Activated naive CD4-positive, alpha-beta T cell treated with anti-CD3 and anti-CD28 coated beads for 36 hours (primary cell): ENCODE measurements around the gene MAML3. TPM values are rescaled to one million over a fixed set of nuclear protein-coding genes. Genes with fewer than 3 reads are reported as not detected.

Experiments used
- CTCF ChIA-PET: fragments of 350-600 bp; sonication (Branson Sonifier 250); formaldehyde crosslinking; loops from one replicate; lab custom pipeline; 2021; ENCODE audit warnings: antibody characterized with exemption; lab: Charles Lee
- DNase-seq: peaks from one replicate; pipeline ENCODE4 v3.0.0-alpha.2; 2020
- H3K27ac Mint-ChIP-seq: one replicate; pipeline ENCODE4 v1.8.0; 2021; ENCODE audit warnings: mild to moderate bottlenecking, mixed read lengths
- H3K27me3 Mint-ChIP-seq: one replicate; pipeline ENCODE4 v1.8.0; 2021; ENCODE audit warnings: low read depth, mixed read lengths
- H3K36me3 Mint-ChIP-seq: one replicate; pipeline ENCODE4 v1.8.0; 2021; ENCODE audit warnings: low read depth, mixed read lengths
- H3K4me1 Mint-ChIP-seq: one replicate; pipeline ENCODE4 v1.8.0; 2021; ENCODE audit warnings: low read depth, mixed read lengths
- H3K4me3 Mint-ChIP-seq: one replicate; pipeline ENCODE4 v1.8.0; 2021; ENCODE audit warnings: mild to moderate bottlenecking, moderate library complexity, mixed read lengths
- H3K9me3 Mint-ChIP-seq: one replicate; pipeline ENCODE4 v1.8.0; 2021; ENCODE audit warnings: mixed read lengths
- intact Hi-C: fragments of 100-400 bp; cut with micrococcal nuclease; formaldehyde crosslinking; loops from one replicate; pipeline ENCODE4 v1.15.1; 2023
- total RNA-seq, 2 experiments: library from RNA; stranded (reverse); gene quantifications; one replicate each; pipeline ENCODE4 v1.2.3, GENCODE V29; 2021

The MAML3 gene
- total RNA-seq, 2 experiments from 2014 or later: 0.52 to 0.76 TPM

- H3K4me1 Mint-ChIP-seq: no peaks in the 10 kb centered on the region
- CTCF ChIA-PET: interaction anchor here (0.6 kb wide), 1 partner anchor 13 kb away, joined by 3 read pairs; no protein-coding TSS in a partner anchor
- no peaks in the 10 kb centered on the region for H3K9me3 Mint-ChIP-seq
Observed at GRCh38 chr4:139838811-139839210, 315.2 kb downstream of the MAML3 start.

GRCh38 chr4:139834981-139835391 lies 319.0 kb downstream of the MAML3 start:
- no peaks in the 10 kb centered on the region for H3K4me1 Mint-ChIP-seq
- H3K27me3 Mint-ChIP-seq: no peaks in the 10 kb centered on the region

More at GRCh38 chr4:139838811-139839210, 315.2 kb downstream of the MAML3 start:
- H3K36me3 Mint-ChIP-seq: no peaks in the 10 kb centered on the region
- H3K4me3 Mint-ChIP-seq: no peak overlapping the region
- intact Hi-C loops: no loop called here
- H3K27me3 Mint-ChIP-seq: no peaks in the 10 kb centered on the region
- no peak overlapping the region for H3K27ac Mint-ChIP-seq
- DNase-seq: no peak

GRCh38 chr4:139834226-139834662 lies 319.7 kb downstream of the MAML3 start:
- Mint-ChIP-seq H3K9me3 (no peaks in the 10 kb centered on the region), H3K4me3 (no peak overlapping the region), H3K4me1 (no peaks in the 10 kb centered on the region), H3K36me3 (no peaks in the 10 kb centered on the region), H3K27me3 (no peaks in the 10 kb centered on the region), H3K27ac (no peak overlapping the region)
- DNase-seq: no peak
- intact Hi-C loops: no loop called here
- CTCF ChIA-PET: no interaction called here

More at GRCh38 chr4:139834981-139835391, 319.0 kb downstream of the MAML3 start:
- DNase-seq: no peak
- H3K9me3 Mint-ChIP-seq: no peaks in the 10 kb centered on the region
- H3K36me3 Mint-ChIP-seq: no peaks in the 10 kb centered on the region
- intact Hi-C loops: no loop called here
- no peak overlapping the region for H3K4me3 Mint-ChIP-seq
- CTCF ChIA-PET: no interaction called here
- no peak overlapping the region for H3K27ac Mint-ChIP-seq

- no peak overlapping the region for H3K27ac Mint-ChIP-seq
- intact Hi-C loops: no loop called here
- CTCF ChIA-PET: no interaction called here
- H3K36me3 Mint-ChIP-seq: no peaks in the 10 kb centered on the region
- no peaks in the 10 kb centered on the region for H3K27me3 Mint-ChIP-seq
- no peak for DNase-seq
- H3K9me3 Mint-ChIP-seq: no peaks in the 10 kb centered on the region
- H3K4me1 Mint-ChIP-seq: no peaks in the 10 kb centered on the region
- no peak overlapping the region for H3K4me3 Mint-ChIP-seq
Observed at GRCh38 chr4:139833151-139833910, 320.7 kb downstream of the MAML3 start.

GRCh38 chr4:139828966-139829664 lies 324.9 kb downstream of the MAML3 start:
- no peak overlapping the region for H3K4me3 Mint-ChIP-seq
- H3K27me3 Mint-ChIP-seq: no peaks in the 10 kb centered on the region
- no peaks in the 10 kb centered on the region for H3K36me3 Mint-ChIP-seq
- no peak for DNase-seq
- no peaks in the 10 kb centered on the region for H3K9me3 Mint-ChIP-seq
- CTCF ChIA-PET: no interaction called here
- H3K4me1 Mint-ChIP-seq: no peaks in the 10 kb centered on the region
- no peak overlapping the region for H3K27ac Mint-ChIP-seq
- intact Hi-C loops: no loop called here

GRCh38 chr4:139826426-139826825 lies 327.6 kb downstream of the MAML3 start:
- Mint-ChIP-seq H3K4me3 (no peak overlapping the region), H3K9me3 (no peaks in the 10 kb centered on the region), H3K36me3 (no peaks in the 10 kb centered on the region), H3K4me1 (no peaks in the 10 kb centered on the region), H3K27me3 (no peaks in the 10 kb centered on the region), H3K27ac (no peak overlapping the region)
- intact Hi-C loops: no loop called here
- CTCF ChIA-PET: interaction anchor here (0.6 kb wide), 1 partner anchor 13 kb away, joined by 3 read pairs; no protein-coding TSS in a partner anchor
- DNase-seq: no peak

GRCh38 chr4:139825523-139826014 lies 328.4 kb downstream of the MAML3 start:
- no peak for DNase-seq
- H3K27me3 Mint-ChIP-seq: no peaks in the 10 kb centered on the region
- no peaks in the 10 kb centered on the region for H3K4me1 Mint-ChIP-seq
- CTCF ChIA-PET: interaction anchor here (0.6 kb wide), 1 partner anchor 13 kb away, joined by 3 read pairs; no protein-coding TSS in a partner anchor
- intact Hi-C loops: no loop called here
- no peak overlapping the region for H3K27ac Mint-ChIP-seq
- H3K36me3 Mint-ChIP-seq: no peaks in the 10 kb centered on the region
- no peaks in the 10 kb centered on the region for H3K9me3 Mint-ChIP-seq
- no peak overlapping the region for H3K4me3 Mint-ChIP-seq

GRCh38 chr4:139824882-139825522 lies 329.0 kb downstream of the MAML3 start:
- H3K4me1 Mint-ChIP-seq: no peaks in the 10 kb centered on the region
- CTCF ChIA-PET: no interaction called here
- no peaks in the 10 kb centered on the region for H3K9me3 Mint-ChIP-seq
- H3K27me3 Mint-ChIP-seq: no peaks in the 10 kb centered on the region
- H3K4me3 Mint-ChIP-seq: no peak overlapping the region
- no peak for DNase-seq
- no peak overlapping the region for H3K27ac Mint-ChIP-seq
- H3K36me3 Mint-ChIP-seq: no peaks in the 10 kb centered on the region
- intact Hi-C loops: no loop called here

GRCh38 chr4:139823746-139824145 lies 330.2 kb downstream of the MAML3 start:
- Mint-ChIP-seq H3K36me3 (no peaks in the 10 kb centered on the region), H3K9me3 (no peaks in the 10 kb centered on the region), H3K4me1 (no peaks in the 10 kb centered on the region), H3K27me3 (no peaks in the 10 kb centered on the region), H3K27ac (no peak overlapping the region), H3K4me3 (no peak overlapping the region)
- DNase-seq: no peak
- intact Hi-C loops: no loop called here
- CTCF ChIA-PET: no interaction called here

- Mint-ChIP-seq H3K36me3 (no peaks in the 10 kb centered on the region), H3K27me3 (no peaks in the 10 kb centered on the region), H3K9me3 (no peaks in the 10 kb centered on the region), H3K27ac (no peak overlapping the region), H3K4me1 (no peaks in the 10 kb centered on the region), H3K4me3 (no peak overlapping the region)
- CTCF ChIA-PET: interaction anchor here (0.6 to 1.0 kb wide), 2 partner anchors 71 to 248 kb away, joined by 3 read pairs; no protein-coding TSS in a partner anchor
- intact Hi-C loops: no loop called here
- DNase-seq: no peak
Observed at GRCh38 chr4:139823345-139823744, 330.6 kb downstream of the MAML3 start.

GRCh38 chr4:139822391-139822790 lies 331.6 kb downstream of the MAML3 start:
- Mint-ChIP-seq H3K4me3 (no peak overlapping the region), H3K9me3 (no peaks in the 10 kb centered on the region), H3K36me3 (no peaks in the 10 kb centered on the region), H3K27me3 (no peaks in the 10 kb centered on the region), H3K4me1 (no peaks in the 10 kb centered on the region), H3K27ac (no peak overlapping the region)
- CTCF ChIA-PET: interaction anchor here (1.0 to 1.3 kb wide), 2 partner anchors 46 to 249 kb away, joined by 3 read pairs; no protein-coding TSS in a partner anchor
- DNase-seq: no peak
- intact Hi-C loops: no loop called here

GRCh38 chr4:139819082-139819481 lies 334.9 kb downstream of the MAML3 start:
- H3K9me3 Mint-ChIP-seq: no peaks in the 10 kb centered on the region
- no peak overlapping the region for H3K27ac Mint-ChIP-seq
- no peak for DNase-seq
- intact Hi-C loops: no loop called here
- CTCF ChIA-PET: no interaction called here
- no peak overlapping the region for H3K4me3 Mint-ChIP-seq
- H3K36me3 Mint-ChIP-seq: no peaks in the 10 kb centered on the region
- peaks cover 2% of the 10 kb centered on the region for H3K27me3 Mint-ChIP-seq
- peaks cover 2% of the 10 kb centered on the region for H3K4me1 Mint-ChIP-seq
